Neural progenitor cell (in vitro differentiated cells): ENCODE results near the gene CNKSR1. TPM values are rescaled to one million over a fixed set of nuclear protein-coding genes. Genes with fewer than 3 reads are reported as not detected.

ENCODE experiments used
- DNase-seq: peaks from one replicate; pipeline ENCODE4 v3.0.0-alpha.2; 2016; ENCODE audit warnings: low spot score
- H2AFZ ChIP-seq: fragments of 200-600 bp; sonication (generic); replicated peaks from 2 replicates; pipeline ENCODE4 v1.6.1; 2016; ENCODE audit warnings: antibody characterized with exemption
- H3F3A ChIP-seq: fragments of 200-600 bp; sonication (generic); 2 replicates; pipeline ENCODE4 v1.6.1; 2016; ENCODE audit warnings: antibody characterized with exemption, low read depth
- H3K27ac ChIP-seq: fragments of 200-600 bp; sonication (generic); 2 replicates; pipeline ENCODE4 v1.5.1; 2016; ENCODE audit warnings: mild to moderate bottlenecking
- H3K27me3 ChIP-seq: fragments of 200-600 bp; sonication (generic); 2 replicates; pipeline ENCODE4 v1.6.1; 2016; ENCODE audit warnings: mild to moderate bottlenecking, moderate library complexity
- H3K36me3 ChIP-seq: fragments of 200-600 bp; sonication (generic); 2 replicates; pipeline ENCODE4 v1.5.1; 2016
- H3K4me1 ChIP-seq: fragments of 200-600 bp; sonication (generic); 2 replicates; pipeline ENCODE4 v1.6.1; 2016; ENCODE audit warnings: mixed run types
- H3K4me2 ChIP-seq: fragments of 200-600 bp; sonication (generic); 2 replicates; pipeline ENCODE4 v1.6.1; 2016
- H3K4me3 ChIP-seq: fragments of 200-600 bp; sonication (generic); 2 replicates; pipeline ENCODE4 v1.5.1; 2016
- H3K79me2 ChIP-seq: fragments of 200-600 bp; sonication (generic); 2 replicates; pipeline ENCODE4 v1.6.1; 2016; ENCODE audit warnings: low read depth
- H3K9ac ChIP-seq: fragments of 200-600 bp; sonication (generic); 2 replicates; pipeline ENCODE4 v1.6.1; 2016
- H3K9me3 ChIP-seq: fragments of 200-600 bp; sonication (generic); 2 replicates; pipeline ENCODE4 v1.5.1; 2016; ENCODE audit warnings: low read depth
- H4K20me1 ChIP-seq: fragments of 200-600 bp; sonication (generic); 2 replicates; pipeline ENCODE4 v1.6.1; 2016; ENCODE audit warnings: low read depth
- H3K27ac Mint-ChIP-seq: 3 replicates; pipeline ENCODE4 v1.8.0; 2021; ENCODE audit warnings: mixed read lengths
- H3K27me3 Mint-ChIP-seq: 2 replicates; pipeline ENCODE4 v1.8.0; 2022; ENCODE audit warnings: low read depth, mild to moderate bottlenecking, inconsistent platforms, moderate library complexity, mixed read lengths; ENCODE audit not compliant: insufficient read depth
- H3K36me3 Mint-ChIP-seq: 3 replicates; pipeline ENCODE4 v1.8.0; 2021; ENCODE audit warnings: mixed read lengths
- H3K4me1 Mint-ChIP-seq: 3 replicates; pipeline ENCODE4 v1.8.0; 2021; ENCODE audit warnings: mixed read lengths
- H3K4me3 Mint-ChIP-seq: 3 replicates; pipeline ENCODE4 v1.8.0; 2021; ENCODE audit warnings: mild to moderate bottlenecking, moderate library complexity, mixed read lengths
- H3K9me3 Mint-ChIP-seq: 3 replicates; pipeline ENCODE4 v1.8.0; 2020; ENCODE audit warnings: mixed read lengths
- EZH2 ChIP-seq: fragments of 200-600 bp; sonication (generic); IDR thresholded peaks from 2 replicates; pipeline ENCODE4 v1.6.1; 2017; ENCODE audit warnings: antibody characterized with exemption, mild to moderate bottlenecking, moderate library complexity
- EZH2phosphoT487 ChIP-seq: fragments of 200-600 bp; sonication (generic); IDR thresholded peaks from 2 replicates; pipeline ENCODE4 v1.6.1; 2017; ENCODE audit warnings: antibody characterized with exemption
- total RNA-seq: library from RNA; depleted of rRNA; stranded (reverse); fragments of >200 nt; gene quantifications from 2 replicates; pipeline ENCODE4 v1.2.3, GENCODE V29; 2015; ENCODE audit warnings: low replicate concordance
- TF ChIP-seq, protein P1 (sequence below): fragments of 200-600 bp; sonication (generic); IDR thresholded peaks from 2 replicates; pipeline ENCODE4 v1.5.1; 2017; ENCODE audit warnings: antibody characterized with exemption, mild to moderate bottlenecking

Gene CNKSR1
- total RNA-seq, 1 donor from 2014 or later: 7.8 TPM

DNA sequence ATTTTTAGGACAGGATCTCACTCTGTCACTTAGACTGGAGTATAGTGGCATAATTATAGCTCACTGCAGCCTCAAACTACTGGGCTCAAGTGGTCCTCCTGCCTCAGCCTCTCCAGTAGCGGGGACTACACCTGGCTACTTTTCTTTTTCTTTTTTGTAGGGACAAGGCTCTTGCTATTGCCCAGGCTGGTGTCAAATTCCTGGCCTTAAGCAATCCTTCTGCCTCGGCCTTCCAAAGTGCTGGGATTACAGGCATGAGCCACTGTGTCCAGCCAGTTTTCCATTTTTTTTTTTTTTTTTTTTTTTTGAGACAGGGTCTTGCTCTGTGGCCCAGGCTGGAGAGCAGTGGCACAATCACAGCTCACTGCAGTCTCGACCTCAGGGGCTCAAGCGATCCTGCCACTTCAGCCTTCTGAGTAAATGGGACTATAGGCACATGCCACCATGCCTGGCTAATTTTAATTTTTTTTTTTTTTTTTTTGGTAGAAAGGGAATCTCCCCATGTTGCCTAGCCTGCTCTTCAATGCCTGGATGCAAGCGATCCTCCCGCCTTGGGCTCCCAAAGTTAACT, 36.1 kb downstream of the CNKSR1 start:
- Histone ChIP-seq H3K4me1 (no peaks in the 10 kb centered on the region), H3K9ac (no peak overlapping the region), H3K27me3 (no peaks in the 10 kb centered on the region), H3K27ac (no peak overlapping the region), H3K36me3 (no peaks in the 10 kb centered on the region), H4K20me1 (no peaks in the 10 kb centered on the region), H3K4me2 (no peak overlapping the region), H3K79me2 (no peaks in the 10 kb centered on the region), H3F3A (no peaks in the 10 kb centered on the region), H3K9me3 (no peaks in the 10 kb centered on the region), H3K4me3 (no peak overlapping the region), H2AFZ (no peak overlapping the region)
- peaks cover 13% of the 10 kb centered on the region for H3K4me1 Mint-ChIP-seq
- H3K27me3 Mint-ChIP-seq: no peaks in the 10 kb centered on the region
- no peaks in the 10 kb centered on the region for H3K36me3 Mint-ChIP-seq
- no peak overlapping the region for H3K4me3 Mint-ChIP-seq
- no peak for DNase-seq
- H3K27ac Mint-ChIP-seq: no peak overlapping the region
- no peaks in the 10 kb centered on the region for H3K9me3 Mint-ChIP-seq
- TF ChIP-seq EZH2: no peak
- TF ChIP-seq EZH2phosphoT487: no peak
- TF ChIP-seq, protein P1, sequence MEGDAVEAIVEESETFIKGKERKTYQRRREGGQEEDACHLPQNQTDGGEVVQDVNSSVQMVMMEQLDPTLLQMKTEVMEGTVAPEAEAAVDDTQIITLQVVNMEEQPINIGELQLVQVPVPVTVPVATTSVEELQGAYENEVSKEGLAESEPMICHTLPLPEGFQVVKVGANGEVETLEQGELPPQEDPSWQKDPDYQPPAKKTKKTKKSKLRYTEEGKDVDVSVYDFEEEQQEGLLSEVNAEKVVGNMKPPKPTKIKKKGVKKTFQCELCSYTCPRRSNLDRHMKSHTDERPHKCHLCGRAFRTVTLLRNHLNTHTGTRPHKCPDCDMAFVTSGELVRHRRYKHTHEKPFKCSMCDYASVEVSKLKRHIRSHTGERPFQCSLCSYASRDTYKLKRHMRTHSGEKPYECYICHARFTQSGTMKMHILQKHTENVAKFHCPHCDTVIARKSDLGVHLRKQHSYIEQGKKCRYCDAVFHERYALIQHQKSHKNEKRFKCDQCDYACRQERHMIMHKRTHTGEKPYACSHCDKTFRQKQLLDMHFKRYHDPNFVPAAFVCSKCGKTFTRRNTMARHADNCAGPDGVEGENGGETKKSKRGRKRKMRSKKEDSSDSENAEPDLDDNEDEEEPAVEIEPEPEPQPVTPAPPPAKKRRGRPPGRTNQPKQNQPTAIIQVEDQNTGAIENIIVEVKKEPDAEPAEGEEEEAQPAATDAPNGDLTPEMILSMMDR: no peak

DNA sequence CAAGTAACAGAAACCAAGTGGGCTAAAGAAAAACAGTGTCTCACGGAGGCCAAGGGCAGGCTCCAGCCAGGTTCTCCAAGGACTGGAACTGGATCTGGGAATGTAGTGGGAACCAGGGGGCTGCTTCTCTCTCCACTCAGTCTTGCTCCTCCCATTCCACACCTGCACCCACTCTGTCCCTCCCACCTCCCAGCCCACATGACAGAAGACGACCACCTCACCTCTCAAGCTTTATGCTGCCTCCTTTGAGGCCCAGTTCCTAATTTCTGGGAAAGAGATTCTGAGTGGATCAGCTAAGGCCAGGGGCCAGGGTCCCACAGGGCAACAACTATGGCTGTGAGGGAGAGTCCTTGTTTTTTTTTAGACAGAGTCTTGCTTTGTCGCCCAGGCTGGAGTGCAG, 38.0 kb downstream of the CNKSR1 start:
- H3K27ac Mint-ChIP-seq: no peak overlapping the region
- TF ChIP-seq, protein P1: no peak
- TF ChIP-seq EZH2: no peak
- TF ChIP-seq EZH2phosphoT487: no peak
- no peak overlapping the region for H3K4me3 Mint-ChIP-seq

DNA sequence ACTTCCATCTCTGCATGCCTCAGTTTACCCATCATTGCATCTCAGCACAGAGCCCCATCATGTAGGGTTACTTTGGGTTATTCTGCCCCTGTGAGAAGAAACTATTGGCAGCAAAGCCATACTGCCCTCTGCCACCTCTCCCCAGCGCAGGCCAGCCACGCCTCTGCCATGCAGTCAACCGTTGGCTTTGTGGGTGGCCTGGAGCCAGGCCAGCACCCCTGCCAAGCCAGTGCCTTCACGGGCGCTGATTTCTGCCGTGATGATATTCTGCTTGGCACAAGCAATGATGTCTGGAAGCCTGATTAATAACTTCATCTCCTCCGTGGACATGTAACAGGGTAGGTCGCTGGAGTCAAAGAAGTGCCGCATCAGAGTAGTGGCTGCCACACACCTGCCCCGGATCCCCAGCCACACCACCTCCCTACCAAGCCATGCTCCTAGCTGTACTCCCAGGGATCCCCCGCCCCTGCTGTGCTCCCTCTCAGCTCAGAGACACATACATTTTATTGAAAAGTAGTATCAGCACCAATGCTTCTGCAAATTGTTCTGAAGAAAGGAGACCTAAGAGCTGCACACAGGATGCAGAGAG, 41.7 kb downstream of the CNKSR1 start:
- Histone ChIP-seq H3K36me3 (no peaks in the 10 kb centered on the region), H3F3A (no peaks in the 10 kb centered on the region), H3K79me2 (no peaks in the 10 kb centered on the region), H3K4me2 (no peak overlapping the region), H2AFZ (no peak overlapping the region), H3K4me3 (no peak overlapping the region), H3K4me1 (peaks cover 7% of the 10 kb centered on the region), H3K9ac (no peak overlapping the region), H3K27ac (no peak overlapping the region), H3K27me3 (peaks cover 15% of the 10 kb centered on the region), H4K20me1 (no peaks in the 10 kb centered on the region), H3K9me3 (no peaks in the 10 kb centered on the region)
- peaks cover 11% of the 10 kb centered on the region for H3K4me1 Mint-ChIP-seq
- peaks cover 4% of the 10 kb centered on the region for H3K27me3 Mint-ChIP-seq
- H3K27ac Mint-ChIP-seq: no peak overlapping the region
- no peaks in the 10 kb centered on the region for H3K9me3 Mint-ChIP-seq
- DNase-seq: no peak
- no peaks in the 10 kb centered on the region for H3K36me3 Mint-ChIP-seq
- TF ChIP-seq, protein P1: no peak
- TF ChIP-seq EZH2 (no peak), EZH2phosphoT487 (no peak)
- no peak overlapping the region for H3K4me3 Mint-ChIP-seq

More for the DNA sequence above, 38.0 kb downstream of the CNKSR1 start:
- Histone ChIP-seq H3K27me3 (no peaks in the 10 kb centered on the region), H2AFZ (no peak overlapping the region), H3K27ac (no peak overlapping the region), H3K79me2 (no peaks in the 10 kb centered on the region), H3F3A (no peaks in the 10 kb centered on the region), H4K20me1 (no peaks in the 10 kb centered on the region), H3K4me1 (peaks cover 3% of the 10 kb centered on the region), H3K9ac (no peak overlapping the region), H3K4me2 (no peak overlapping the region), H3K9me3 (no peaks in the 10 kb centered on the region), H3K4me3 (no peak overlapping the region), H3K36me3 (no peaks in the 10 kb centered on the region)
- Mint-ChIP-seq H3K4me1 (peaks cover 13% of the 10 kb centered on the region), H3K9me3 (no peaks in the 10 kb centered on the region), H3K27me3 (no peaks in the 10 kb centered on the region), H3K36me3 (no peaks in the 10 kb centered on the region)
- DNase-seq: no peak
